Embryonic facial prominence (tissue), 1 donor: ENCODE results near the gene AMBRA1.
"Not testable (repeated sequence)": the region's sequence is repeated elsewhere in the genome, so short reads cannot be mapped to it uniquely, and the experiment has no call there.

Experiments used
- DNase-seq: peaks from one replicate; pipeline ENCODE4 v3.0.0-alpha.2; 2016; ENCODE audit errors: extremely low spot score

Gene AMBRA1

DNA sequence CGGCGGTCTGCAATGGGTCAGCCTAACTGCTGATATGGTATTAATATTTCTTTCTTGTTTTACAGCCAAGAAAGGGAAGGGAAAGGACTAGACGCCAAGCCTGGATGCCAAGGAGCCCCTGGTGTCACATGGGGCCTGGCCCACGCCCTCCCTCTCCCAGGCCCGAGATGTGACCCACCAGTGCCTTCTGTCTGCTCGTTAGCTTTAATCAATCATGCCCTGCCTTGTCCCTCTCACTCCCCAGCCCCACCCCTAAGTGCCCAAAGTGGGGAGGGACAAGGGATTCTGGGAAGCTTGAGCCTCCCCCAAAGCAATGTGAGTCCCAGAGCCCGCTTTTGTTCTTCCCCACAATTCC is 210.4 kb downstream of the AMBRA1 start:
- DNase-seq, result no peak

DNA sequence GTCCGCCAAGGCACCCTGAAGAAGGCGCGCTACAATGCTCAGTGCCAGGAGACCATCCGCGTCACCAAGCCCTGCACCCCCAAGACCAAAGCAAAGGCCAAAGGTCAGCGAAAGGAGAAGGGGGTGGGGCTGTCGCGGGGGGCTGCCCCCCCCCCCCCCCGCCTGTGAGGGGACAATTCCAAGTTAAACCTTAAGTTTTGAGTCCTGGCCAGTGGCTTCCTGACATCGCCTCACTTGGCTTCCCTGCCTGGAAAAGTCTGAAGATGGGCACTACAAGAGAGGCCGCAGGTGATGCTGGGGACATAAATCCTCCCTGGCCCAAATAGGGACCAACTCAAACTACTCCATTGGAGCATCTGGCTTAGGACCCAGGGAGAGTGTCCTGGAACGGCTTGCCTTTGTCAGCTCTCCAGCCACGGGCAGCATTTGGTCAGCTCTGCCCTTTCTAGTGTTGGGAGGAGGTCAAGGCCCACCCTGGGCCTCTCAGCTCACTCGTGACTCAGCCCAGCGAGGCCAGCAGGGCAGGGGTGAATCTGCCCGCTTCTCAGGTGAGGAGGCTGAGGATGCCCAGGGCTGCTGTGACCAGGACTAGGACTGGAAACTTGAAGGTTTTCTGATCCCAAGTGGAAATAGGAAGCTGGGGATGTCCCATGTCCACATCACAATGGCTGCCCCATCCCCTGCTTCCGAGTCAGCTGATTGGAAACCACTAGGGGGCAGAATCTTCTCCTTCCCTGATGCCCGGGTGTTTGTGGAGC is 211.0 kb downstream of the AMBRA1 start:
- DNase-seq, result no peak

DNA sequence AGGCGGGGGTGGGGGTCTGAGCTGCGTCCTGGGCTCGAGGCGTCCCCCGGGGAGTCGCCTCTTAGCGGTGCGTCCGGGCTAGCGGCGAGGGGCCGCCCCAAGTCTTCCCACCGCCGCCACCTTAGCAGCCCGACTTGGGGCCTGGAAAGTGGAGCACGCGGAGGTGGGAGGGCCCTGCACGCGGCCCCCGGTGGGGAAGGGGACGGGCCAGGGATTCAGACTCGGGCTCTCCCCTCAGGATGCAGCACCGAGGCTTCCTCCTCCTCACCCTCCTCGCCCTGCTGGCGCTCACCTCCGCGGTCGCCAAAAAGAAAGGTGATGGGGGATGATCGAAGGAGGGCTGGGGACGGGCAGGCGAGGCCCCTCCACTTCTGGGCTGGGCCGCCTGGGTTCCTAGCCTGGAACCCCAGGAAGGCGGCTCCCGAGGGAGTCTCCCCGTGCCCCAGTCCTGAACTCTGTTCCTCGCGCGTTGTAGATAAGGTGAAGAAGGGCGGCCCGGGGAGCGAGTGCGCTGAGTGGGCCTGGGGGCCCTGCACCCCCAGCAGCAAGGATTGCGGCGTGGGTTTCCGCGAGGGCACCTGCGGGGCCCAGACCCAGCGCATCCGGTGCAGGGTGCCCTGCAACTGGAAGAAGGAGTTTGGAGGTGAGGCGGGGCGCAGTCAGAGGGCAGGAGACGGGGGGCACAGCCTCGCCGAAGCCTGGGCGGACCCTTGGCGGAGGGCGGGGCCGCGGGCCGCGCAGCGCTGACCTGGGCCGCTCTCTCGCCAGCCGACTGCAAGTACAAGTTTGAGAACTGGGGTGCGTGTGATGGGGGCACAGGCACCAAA is 211.8 kb downstream of the AMBRA1 start:
- no peak for DNase-seq

- DNase-seq, result peak; percentile 53
Observed at GRCh38 chr11:46381048-46381818, 212.6 kb downstream of the AMBRA1 start, which contains the start of gene MDK. Gene MDK (plus strand): TSS chr11:46381669. CDS start chr11:46382058, 389 bp downstream.

- no peak for DNase-seq
Observed at GRCh38 chr11:46380340-46381047, 213.3 kb downstream of the AMBRA1 start.

DNA sequence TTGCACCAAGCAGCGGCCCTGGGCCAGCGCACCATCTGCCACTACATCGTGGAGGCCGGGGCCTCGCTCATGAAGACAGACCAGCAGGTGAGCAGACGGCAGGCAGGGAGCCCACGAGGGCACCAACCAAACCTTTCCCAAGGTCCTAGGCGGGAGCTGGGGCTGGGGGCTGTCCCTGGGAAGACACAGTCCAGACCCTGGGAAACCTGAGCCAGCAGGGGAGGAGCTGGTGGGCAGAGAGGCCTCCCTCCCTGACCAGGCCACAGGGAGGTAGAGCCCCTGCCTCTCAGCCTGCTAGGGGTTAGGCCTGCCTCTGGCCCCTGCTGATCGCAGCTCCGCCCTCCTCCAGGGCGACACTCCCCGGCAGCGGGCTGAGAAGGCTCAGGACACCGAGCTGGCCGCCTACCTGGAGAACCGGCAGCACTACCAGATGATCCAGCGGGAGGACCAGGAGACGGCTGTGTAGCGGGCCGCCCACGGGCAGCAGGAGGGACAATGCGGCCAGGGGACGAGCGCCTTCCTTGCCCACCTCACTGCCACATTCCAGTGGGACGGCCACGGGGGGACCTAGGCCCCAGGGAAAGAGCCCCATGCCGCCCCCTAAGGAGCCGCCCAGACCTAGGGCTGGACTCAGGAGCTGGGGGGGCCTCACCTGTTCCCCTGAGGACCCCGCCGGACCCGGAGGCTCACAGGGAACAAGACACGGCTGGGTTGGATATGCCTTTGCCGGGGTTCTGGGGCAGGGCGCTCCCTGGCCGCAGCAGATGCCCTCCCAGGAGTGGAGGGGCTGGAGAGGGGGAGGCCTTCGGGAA is 214.1 kb downstream of the AMBRA1 start:
- DNase-seq, result not testable (repeated sequence)

GRCh38 chr11:46378811-46379481 is 214.9 kb downstream of the AMBRA1 start:
- no peak for DNase-seq

- DNase-seq, result no peak
Observed at GRCh38 chr11:46378296-46378695, 215.5 kb downstream of the AMBRA1 start.

- DNase-seq, result no peak
Observed at GRCh38 chr11:46377831-46378230, 216.0 kb downstream of the AMBRA1 start.

GRCh38 chr11:46377290-46377689 is 216.5 kb downstream of the AMBRA1 start:
- no peak for DNase-seq

GRCh38 chr11:46376258-46377050 is 217.4 kb downstream of the AMBRA1 start:
- DNase-seq, result no peak

- DNase-seq, result no peak
Observed at GRCh38 chr11:46375392-46376101, 218.3 kb downstream of the AMBRA1 start.

GRCh38 chr11:46374815-46375214 is 219.0 kb downstream of the AMBRA1 start:
- no peak for DNase-seq

GRCh38 chr11:46373787-46374740 is 219.8 kb downstream of the AMBRA1 start:
- DNase-seq, result no peak

- DNase-seq, result not testable (repeated sequence)
Observed at GRCh38 chr11:46372501-46372900, 221.3 kb downstream of the AMBRA1 start.

DNA sequence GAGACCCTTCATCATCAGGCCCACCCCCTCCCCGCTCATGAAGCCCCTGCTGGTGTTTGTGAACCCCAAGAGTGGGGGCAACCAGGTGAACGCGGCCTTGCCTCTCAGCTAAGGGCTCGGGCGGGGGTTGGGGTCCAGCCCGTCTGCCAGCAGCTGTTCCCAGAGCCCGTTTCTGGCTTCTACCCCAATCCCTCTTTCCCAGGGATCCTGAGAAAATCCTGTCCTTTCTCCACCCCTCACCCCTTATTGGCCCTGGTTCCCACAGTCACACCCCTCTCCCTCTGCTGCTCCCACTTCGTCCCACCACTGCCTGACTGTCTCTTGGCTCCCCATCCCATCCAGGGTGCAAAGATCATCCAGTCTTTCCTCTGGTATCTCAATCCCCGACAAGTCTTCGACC is 221.7 kb downstream of the AMBRA1 start:
- DNase-seq, result no peak

- DNase-seq, result not testable (repeated sequence)
Observed at GRCh38 chr11:46371262-46371661, 222.6 kb downstream of the AMBRA1 start.
